Loucy (cell line): ENCODE results near the gene NME4.
A peak's percentile ranks its signal among the peaks of the same experiment; 100 is the strongest.
"Not testable (repeated sequence)": the region's sequence is repeated elsewhere in the genome, so short reads cannot be mapped to it uniquely, and the experiment has no call there.

Experiments used
- H2AFZ ChIP-seq: fragments of 200-600 bp; sonication (generic); 2 replicates; pipeline ENCODE4 v1.6.0; 2016; ENCODE audit warnings: antibody characterized with exemption, mild to moderate bottlenecking, low read length, moderate library complexity
- H3F3A ChIP-seq: fragments of 200-600 bp; 2 replicates; pipeline ENCODE4 v1.6.0; 2016; ENCODE audit warnings: antibody characterized with exemption, low read depth, mild to moderate bottlenecking
- H3K27me3 ChIP-seq: fragments of 200-600 bp; sonication (generic); 2 replicates; pipeline ENCODE4 v1.6.1; 2014; ENCODE audit warnings: low read length, mild to moderate bottlenecking; ENCODE audit not compliant: insufficient read depth, poor library complexity, severe bottlenecking
- H3K36me3 ChIP-seq: fragments of 200-600 bp; sonication (generic); 2 replicates; pipeline ENCODE4 v1.6.1; 2016; ENCODE audit warnings: low read length; ENCODE audit not compliant: insufficient read depth
- H3K4me1 ChIP-seq: fragments of 200-600 bp; sonication (generic); 2 replicates; pipeline ENCODE4 v1.5.1; 2014; ENCODE audit warnings: low read length, mild to moderate bottlenecking; ENCODE audit not compliant: insufficient read depth, poor library complexity, severe bottlenecking
- H3K4me2 ChIP-seq: fragments of 200-600 bp; sonication (generic); 2 replicates; pipeline ENCODE4 v1.6.0; 2014; ENCODE audit warnings: antibody characterized with exemption, low read length, low read depth, mild to moderate bottlenecking; ENCODE audit not compliant: poor library complexity, severe bottlenecking
- H3K4me3 ChIP-seq: fragments of 200-600 bp; sonication (generic); 2 replicates; pipeline ENCODE4 v1.5.1; 2014; ENCODE audit warnings: low read length, mild to moderate bottlenecking, mixed read lengths; ENCODE audit not compliant: poor library complexity, severe bottlenecking
- H3K79me2 ChIP-seq: fragments of 200-600 bp; sonication (generic); 2 replicates; pipeline ENCODE4 v1.6.1; 2014; ENCODE audit warnings: low read length; ENCODE audit not compliant: insufficient read depth
- H3K9ac ChIP-seq: fragments of 200-600 bp; sonication (generic); 2 replicates; pipeline ENCODE4 v1.6.0; 2014; ENCODE audit warnings: mild to moderate bottlenecking, low read depth, low read length, moderate library complexity; ENCODE audit not compliant: poor library complexity, severe bottlenecking
- H3K9me2 ChIP-seq: fragments of 200-600 bp; sonication (generic); replicated peaks from 2 replicates; pipeline ENCODE4 v1.6.1; 2016; ENCODE audit warnings: low read depth, low read length, mixed read lengths
- H3K9me3 ChIP-seq: fragments of 200-600 bp; sonication (generic); 2 replicates; pipeline ENCODE4 v1.6.1; 2014; ENCODE audit warnings: mild to moderate bottlenecking, antibody characterized with exemption, low read length, low read depth; ENCODE audit not compliant: insufficient read depth
- H4K20me1 ChIP-seq: fragments of 200-600 bp; sonication (generic); 2 replicates; pipeline ENCODE4 v1.6.0; 2014; ENCODE audit warnings: antibody characterized with exemption, low read length, mild to moderate bottlenecking; ENCODE audit not compliant: insufficient read depth, poor library complexity, severe bottlenecking
- EZH2phosphoT487 ChIP-seq: fragments of 200-600 bp; IDR thresholded peaks from 2 replicates; pipeline ENCODE4 v1.6.1; 2018; ENCODE audit warnings: antibody characterized with exemption, mild to moderate bottlenecking, moderate library complexity, borderline replicate concordance
- TF ChIP-seq, protein P1 (sequence below): fragments of 200-600 bp; sonication (generic); conservative IDR thresholded peaks from 2 replicates; pipeline ENCODE4 v1.5.1; 2014; ENCODE audit warnings: mild to moderate bottlenecking, antibody characterized with exemption, low read length

The NME4 gene

DNA sequence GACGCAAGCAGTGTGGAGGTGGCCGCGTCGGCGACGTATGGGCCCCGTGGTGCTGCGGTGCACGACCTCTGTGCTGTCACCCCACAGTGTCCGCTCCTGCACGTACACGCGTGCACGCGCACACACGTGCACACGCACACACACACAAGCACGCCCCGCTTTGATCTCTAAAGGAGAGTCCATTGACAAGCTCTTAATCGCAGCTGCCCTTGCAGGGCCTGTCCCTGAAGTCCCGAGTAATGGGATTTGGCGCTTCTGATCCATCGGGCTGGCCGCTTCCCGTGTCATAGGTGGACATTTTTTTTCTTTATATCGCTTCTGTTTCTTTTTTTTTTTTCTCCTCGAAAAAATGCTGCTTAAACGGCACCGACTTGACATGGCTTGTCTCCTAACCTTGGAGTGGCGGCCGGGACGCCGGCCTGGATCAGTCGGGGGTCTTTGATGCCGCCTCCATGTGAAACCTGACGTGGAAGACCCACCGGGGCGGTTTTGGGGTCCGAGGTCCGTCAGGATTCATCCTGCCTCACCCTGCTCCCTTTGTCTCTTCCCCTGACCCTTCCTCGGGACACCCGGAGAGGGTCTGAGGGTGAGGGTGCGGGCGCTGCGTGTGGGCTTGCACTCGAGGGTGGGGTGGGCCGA lies 36.2 kb upstream of the NME4 start:
- peaks cover under 1% of the 10 kb centered on the region for H3K4me1 ChIP-seq

DNA sequence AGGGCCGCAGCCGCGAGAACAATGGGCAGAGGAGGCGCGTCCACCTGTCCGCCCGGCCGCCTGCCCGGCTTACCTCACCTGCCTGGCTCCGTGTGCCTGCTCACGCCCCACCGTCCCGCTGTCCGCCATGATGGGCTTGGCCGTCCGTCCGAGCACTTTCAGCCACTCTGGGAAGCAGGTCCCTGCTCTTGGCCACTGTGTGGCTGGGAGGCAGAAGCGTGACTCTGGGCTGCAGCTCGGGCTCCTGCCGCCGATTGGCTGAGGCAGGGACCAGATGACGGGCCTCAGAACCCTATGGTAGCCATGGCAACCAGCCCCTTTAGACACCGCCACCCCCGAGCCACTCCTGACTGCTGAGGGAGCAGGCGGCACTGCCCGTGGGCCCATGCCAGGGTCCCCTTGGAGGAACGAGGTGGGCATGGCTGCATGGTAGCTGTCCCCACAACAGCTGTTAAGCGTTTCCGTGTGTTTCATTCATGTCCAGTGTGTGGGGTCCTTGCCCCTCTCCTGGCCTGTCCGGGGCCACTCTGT lies 35.6 kb upstream of the NME4 start:
- H2AFZ ChIP-seq = no peak overlapping the region
- H3K36me3 ChIP-seq = no peaks in the 10 kb centered on the region
- TF ChIP-seq, protein P1, sequence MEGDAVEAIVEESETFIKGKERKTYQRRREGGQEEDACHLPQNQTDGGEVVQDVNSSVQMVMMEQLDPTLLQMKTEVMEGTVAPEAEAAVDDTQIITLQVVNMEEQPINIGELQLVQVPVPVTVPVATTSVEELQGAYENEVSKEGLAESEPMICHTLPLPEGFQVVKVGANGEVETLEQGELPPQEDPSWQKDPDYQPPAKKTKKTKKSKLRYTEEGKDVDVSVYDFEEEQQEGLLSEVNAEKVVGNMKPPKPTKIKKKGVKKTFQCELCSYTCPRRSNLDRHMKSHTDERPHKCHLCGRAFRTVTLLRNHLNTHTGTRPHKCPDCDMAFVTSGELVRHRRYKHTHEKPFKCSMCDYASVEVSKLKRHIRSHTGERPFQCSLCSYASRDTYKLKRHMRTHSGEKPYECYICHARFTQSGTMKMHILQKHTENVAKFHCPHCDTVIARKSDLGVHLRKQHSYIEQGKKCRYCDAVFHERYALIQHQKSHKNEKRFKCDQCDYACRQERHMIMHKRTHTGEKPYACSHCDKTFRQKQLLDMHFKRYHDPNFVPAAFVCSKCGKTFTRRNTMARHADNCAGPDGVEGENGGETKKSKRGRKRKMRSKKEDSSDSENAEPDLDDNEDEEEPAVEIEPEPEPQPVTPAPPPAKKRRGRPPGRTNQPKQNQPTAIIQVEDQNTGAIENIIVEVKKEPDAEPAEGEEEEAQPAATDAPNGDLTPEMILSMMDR = no peak
- no peak for TF ChIP-seq EZH2phosphoT487
- H3F3A ChIP-seq = no peaks in the 10 kb centered on the region
- H3K9ac ChIP-seq = no peak overlapping the region
- no peaks in the 10 kb centered on the region for H4K20me1 ChIP-seq
- no peak overlapping the region for H3K4me3 ChIP-seq
- no peaks in the 10 kb centered on the region for H3K9me3 ChIP-seq
- no peak overlapping the region for H3K4me2 ChIP-seq
- no peaks in the 10 kb centered on the region for H3K4me1 ChIP-seq
- H3K27me3 ChIP-seq = no peaks in the 10 kb centered on the region
- no peaks in the 10 kb centered on the region for H3K79me2 ChIP-seq
- no peaks in the 10 kb centered on the region for H3K9me2 ChIP-seq

More for the DNA sequence above, 36.2 kb upstream of the NME4 start:
- Histone ChIP-seq H2AFZ (no peak overlapping the region), H3K36me3 (no peaks in the 10 kb centered on the region), H3K9me2 (no peaks in the 10 kb centered on the region), H3K27me3 (no peaks in the 10 kb centered on the region), H4K20me1 (no peaks in the 10 kb centered on the region), H3K79me2 (no peaks in the 10 kb centered on the region), H3F3A (no peaks in the 10 kb centered on the region), H3K4me2 (no peak overlapping the region), H3K4me3 (no peak overlapping the region), H3K9me3 (no peaks in the 10 kb centered on the region), H3K9ac (no peak overlapping the region)
- TF ChIP-seq EZH2phosphoT487 = no peak
- TF ChIP-seq, protein P1 = no peak

DNA sequence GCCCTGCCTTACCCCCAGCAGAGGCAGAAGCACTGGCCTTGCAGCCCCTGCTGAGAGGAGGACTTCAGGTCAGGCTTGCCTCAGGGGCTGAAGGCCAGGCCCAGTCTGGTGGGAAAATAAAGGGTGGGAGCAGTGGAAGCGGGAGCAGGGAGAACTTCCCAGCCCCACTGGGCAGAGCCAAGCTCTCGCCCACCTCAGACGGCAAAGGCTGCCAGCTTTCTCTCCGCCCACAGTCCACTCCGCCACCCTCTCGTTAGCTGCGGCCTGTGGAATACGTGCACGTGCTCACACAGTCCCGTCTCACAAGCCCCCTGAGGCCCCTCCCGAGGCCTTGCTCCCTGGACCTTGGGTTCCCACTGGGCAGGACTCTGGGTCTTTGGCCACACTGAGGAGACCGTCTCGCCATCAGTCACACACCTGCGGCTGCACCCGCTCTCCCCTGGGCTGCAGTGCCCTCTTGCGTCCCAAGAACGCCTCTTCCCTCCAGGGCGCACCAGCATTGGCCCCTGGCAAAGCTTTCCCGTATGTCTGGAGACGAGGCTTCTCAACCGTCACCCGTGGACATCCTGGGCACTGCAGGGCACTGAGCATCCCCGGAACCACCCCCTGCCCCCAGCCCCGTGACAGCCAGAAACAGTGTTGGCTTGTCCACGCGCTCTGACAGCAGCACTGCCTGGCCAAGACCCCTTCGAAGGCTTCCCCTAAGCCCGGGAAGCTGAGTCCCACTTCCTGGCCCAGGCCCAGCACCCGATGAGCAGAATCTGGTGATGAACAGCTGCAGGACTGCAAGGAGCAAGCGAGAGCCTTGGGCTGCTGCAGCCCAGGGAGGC lies 34.9 kb upstream of the NME4 start:
- H3K27me3 ChIP-seq = no peaks in the 10 kb centered on the region
- no peaks in the 10 kb centered on the region for H3K9me2 ChIP-seq
- H2AFZ ChIP-seq = no peak overlapping the region
- H3K4me2 ChIP-seq = no peak overlapping the region
- H3K4me3 ChIP-seq = no peak overlapping the region
- TF ChIP-seq, protein P1 = peak; percentile 64
- TF ChIP-seq EZH2phosphoT487 = no peak
- H3K36me3 ChIP-seq = no peaks in the 10 kb centered on the region; the same call in 1 of the 2 replicates
- H3K9ac ChIP-seq = no peak overlapping the region
- H3K79me2 ChIP-seq = no peaks in the 10 kb centered on the region
- H3K9me3 ChIP-seq = no peaks in the 10 kb centered on the region
- H3K4me1 ChIP-seq = no peaks in the 10 kb centered on the region
- H3F3A ChIP-seq = no peaks in the 10 kb centered on the region
- H4K20me1 ChIP-seq = no peaks in the 10 kb centered on the region

DNA sequence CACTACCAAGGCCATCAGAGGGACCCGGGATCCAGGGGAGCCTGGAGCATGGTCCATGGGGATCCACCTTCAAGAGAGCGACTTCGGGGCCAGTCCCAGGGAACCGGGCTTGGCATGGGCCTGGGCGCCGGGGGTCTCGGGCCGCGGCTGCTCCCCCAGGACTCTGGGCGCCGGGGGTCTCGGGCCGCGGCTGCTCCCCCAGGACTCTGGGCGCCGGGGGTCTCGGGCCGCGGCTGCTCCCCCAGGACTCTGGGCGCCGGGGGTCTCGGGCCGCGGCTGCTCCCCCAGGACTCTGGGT lies 34.3 kb upstream of the NME4 start:
- H3K4me1 ChIP-seq, H3K27me3 ChIP-seq, H3K9me2 ChIP-seq, H3K9ac ChIP-seq, H3K9me3 ChIP-seq, H3K79me2 ChIP-seq, H3K4me3 ChIP-seq, H3K36me3 ChIP-seq, H3K4me2 ChIP-seq, H2AFZ ChIP-seq, H4K20me1 ChIP-seq, H3F3A ChIP-seq: not testable (repeated sequence)
